Spleen (tissue), 11 donors: ENCODE data around the gene TMED7. TPM values are rescaled to one million over a fixed set of nuclear protein-coding genes. Genes with fewer than 3 reads are reported as not detected.
A peak's percentile ranks its signal among the peaks of the same experiment; 100 is the strongest.

Source experiments
- DNase-seq: peaks from one replicate; pipeline ENCODE4 v3.0.0-alpha.2; 2020
- H3K27ac ChIP-seq, 8 donors: fragments of 200-600 bp; sonication (generic) in 7 of 8; 1 replicate in 4 of 8; 2 replicates in 4 of 8; pipeline versions ENCODE4 v1.5.0 to v1.8.0; 2016 to 2021; ENCODE audit warnings: inconsistent platforms in 4 of 8, mild to moderate bottlenecking in 4 of 8, moderate library complexity in 1 of 8
- H3K27me3 ChIP-seq, 7 donors: fragments of 200-600 bp; sonication (generic) in 6 of 7; replicated peaks in 1 of 7; 1 replicate in 4 of 7; 2 replicates in 3 of 7; pipeline versions ENCODE4 v1.5.0 to v1.8.0; 2016 to 2021; ENCODE audit warnings: inconsistent platforms in 3 of 7, mild to moderate bottlenecking in 1 of 7
- H3K36me3 ChIP-seq, 6 donors: fragments of 200-600 bp; sonication (generic) in 5 of 6; 1 replicate in 4 of 6; 2 replicates in 2 of 6; pipeline versions ENCODE4 v1.5.0 to v1.8.0; 2016 to 2021; ENCODE audit warnings: inconsistent platforms in 2 of 6
- H3K4me1 ChIP-seq, 6 donors: fragments of 200-600 bp; sonication (generic) in 5 of 6; 1 replicate in 3 of 6; 2 replicates in 3 of 6; pipeline versions ENCODE4 v1.5.0 to v1.8.0; 2016 to 2021; ENCODE audit warnings: inconsistent platforms in 3 of 6
- H3K4me3 ChIP-seq, 8 donors: fragments of 200-600 bp; sonication (generic) in 7 of 8; 1 replicate in 4 of 8; 2 replicates in 4 of 8; pipeline versions ENCODE4 v1.5.0 to v1.8.0; 2016 to 2021; ENCODE audit warnings: inconsistent platforms in 4 of 8, mild to moderate bottlenecking in 4 of 8, moderate library complexity in 2 of 8
- H3K9me3 ChIP-seq, 8 donors: fragments of 200-600 bp; sonication (generic) in 7 of 8; 1 replicate in 4 of 8; 2 replicates in 4 of 8; pipeline versions ENCODE4 v1.5.0 to v1.8.0; 2016 to 2021; ENCODE audit warnings: inconsistent platforms in 4 of 8
- POLR2A ChIP-seq, 3 donors: fragments of 450-650 bp; IDR thresholded peaks; one replicate each; pipeline ENCODE4 v1.5.1; 2017; ENCODE audit warnings: antibody characterized with exemption in 3 of 3, mild to moderate bottlenecking in 1 of 3
- POLR2AphosphoS5 ChIP-seq, 3 donors: sonication (generic); formaldehyde crosslinking; IDR thresholded peaks; one replicate each; pipeline ENCODE4 v1.5.1; 2017; ENCODE audit warnings: antibody characterized with exemption in 3 of 3
- WGBS, 5 donors: extraction: QIAGEN DNeasy Blood & Tissue Kit in 3 of 5; methylation state at CpG; one replicate each; pipeline versions ENCODE4 v1.1.5 to v1.1.7; 2013 to 2018; 5-methylcytosine and 5-hydroxymethylcytosine counted together
- intact Hi-C: fragments of 100-400 bp; cut with DNase I; formaldehyde crosslinking; loops from one replicate; pipeline ENCODE4 v1.15.0; 2023; ENCODE audit warnings: low total_unique reads
- polyA plus RNA-seq, 3 donors: library from polyadenylated mRNA; stranded (reverse); fragments of 200-250 nt; gene quantifications; one replicate each; pipeline ENCODE4 v1.2.1, GENCODE V29; 2013
- total RNA-seq, 7 donors: library from RNA; depleted of rRNA in 3 of 7; stranded (reverse); fragments of >200 nt in 3 of 7; fragmentation: NEBNext Ultra II Directional in 4 of 7; extraction: Animal tissue kit (Norgen Biotek cat#: 25700) in 4 of 7; gene quantifications; one replicate each; pipeline versions ENCODE4 v1.1.0 to v1.2.1, GENCODE V29; 2016 to 2021
- TF ChIP-seq, protein P1 (sequence below), 11 experiments: fragments of 200-600 bp in 7 of 11; fragments of 450-650 bp in 4 of 11; sonication (generic) in 4 of 11; IDR thresholded peaks in 8 of 11; conservative IDR thresholded peaks in 3 of 11; 1 replicate in 7 of 11; 2 replicates in 4 of 11; pipeline versions ENCODE4 v1.4.0 to v1.8.0; 2016 to 2021; ENCODE audit warnings: antibody characterized with exemption in 11 of 11, inconsistent platforms in 4 of 11, mild to moderate bottlenecking in 1 of 11
- donor health status: healthy with polysubstance abuse.
- donor health status: DM: no; HTN: no; CAD: no; lungs with moderate emphysema.
- donor health status: DM: no; HTN: no; CAD: no.
- donor health status: Bipolar disorder and iron deficiency.
- donor health status: healthy.
- donor health status: DM: no; HTN: no; CAD: no.
- donor health status: DM: yes; HTN: yes; CAD: no.

The TMED7 gene
- total and polyA plus RNA-seq, 10 donors: 8.4 to 70.9 (median 64.6) TPM

GRCh38 chr5:115601701-115602590 is 23.9 kb downstream of the TMED7 start, which contains the start of gene TICAM2:
Gene TICAM2, minus strand, starts transcription at chr5:115602479. Its CDS starts 21,223 bp downstream, at chr5:115581256.
- peak within 1 kb of the TSS; percentile 84 to 94 (median 92) for H3K27ac ChIP-seq

GRCh38 chr5:115600766-115601165 is 25.1 kb downstream of the TMED7 start:
- Histone ChIP-seq H3K4me1 (peaks cover 8 to 65% (median 45%) of the 10 kb centered on the region in 6 donors), H3K27ac (peak overlapping the region in 5 of 8 donors; percentile 36 to 94 (median 92)), H3K9me3 (no peaks in the 10 kb centered on the region), H3K4me3 (peak overlapping the region in 3 of 8 donors; percentile 64 to 80 (median 69)), H3K36me3 (no peaks in the 10 kb centered on the region), H3K27me3 (no peaks in the 10 kb centered on the region)
- 79 to 91% (median 85%) methylated on average over 3 of the region's 3 CpGs for WGBS, 5 donors
- intact Hi-C loops: no loop called here
- DNase-seq: no peak
- TF ChIP-seq, protein P1, sequence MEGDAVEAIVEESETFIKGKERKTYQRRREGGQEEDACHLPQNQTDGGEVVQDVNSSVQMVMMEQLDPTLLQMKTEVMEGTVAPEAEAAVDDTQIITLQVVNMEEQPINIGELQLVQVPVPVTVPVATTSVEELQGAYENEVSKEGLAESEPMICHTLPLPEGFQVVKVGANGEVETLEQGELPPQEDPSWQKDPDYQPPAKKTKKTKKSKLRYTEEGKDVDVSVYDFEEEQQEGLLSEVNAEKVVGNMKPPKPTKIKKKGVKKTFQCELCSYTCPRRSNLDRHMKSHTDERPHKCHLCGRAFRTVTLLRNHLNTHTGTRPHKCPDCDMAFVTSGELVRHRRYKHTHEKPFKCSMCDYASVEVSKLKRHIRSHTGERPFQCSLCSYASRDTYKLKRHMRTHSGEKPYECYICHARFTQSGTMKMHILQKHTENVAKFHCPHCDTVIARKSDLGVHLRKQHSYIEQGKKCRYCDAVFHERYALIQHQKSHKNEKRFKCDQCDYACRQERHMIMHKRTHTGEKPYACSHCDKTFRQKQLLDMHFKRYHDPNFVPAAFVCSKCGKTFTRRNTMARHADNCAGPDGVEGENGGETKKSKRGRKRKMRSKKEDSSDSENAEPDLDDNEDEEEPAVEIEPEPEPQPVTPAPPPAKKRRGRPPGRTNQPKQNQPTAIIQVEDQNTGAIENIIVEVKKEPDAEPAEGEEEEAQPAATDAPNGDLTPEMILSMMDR (IDR thresholded peaks at IDR 0.05 in 8 of 11, conservative IDR thresholded peaks at IDR 0.05 in 3 of 11): no peak
- TF ChIP-seq POLR2A (IDR thresholded peaks at IDR 0.05) (no peak), POLR2AphosphoS5 (IDR thresholded peaks at IDR 0.05) (no peak)

More at GRCh38 chr5:115601701-115602590, 23.9 kb downstream of the TMED7 start, which contains the start of gene TICAM2:
- intact Hi-C loops: no loop called here
- no peak for TF ChIP-seq POLR2A (IDR thresholded peaks at IDR 0.05)
- TF ChIP-seq POLR2AphosphoS5 (IDR thresholded peaks at IDR 0.05): peak; percentile 70 to 83 (median 76)
- TF ChIP-seq, protein P1 (IDR thresholded peaks at IDR 0.05 in 8 of 11, conservative IDR thresholded peaks at IDR 0.05 in 3 of 11): peak in 6 of 11 experiments; percentile 5 to 70 (median 42)
- 0 to 1% (median 1%) methylated on average over 11 to 71 of the region's 71 CpGs for WGBS, 5 donors
- DNase-seq: peak; percentile 94
- Histone ChIP-seq H3K4me3 (peak within 1 kb of the TSS; percentile 58 to 80 (median 68)), H3K9me3 (no peaks in the 10 kb centered on the region), H3K27me3 (no peaks in the 10 kb centered on the region), H3K36me3 (no peaks in the 10 kb centered on the region), H3K4me1 (peaks cover 8 to 62% (median 45%) of the 10 kb centered on the region in 6 donors)

DNA sequence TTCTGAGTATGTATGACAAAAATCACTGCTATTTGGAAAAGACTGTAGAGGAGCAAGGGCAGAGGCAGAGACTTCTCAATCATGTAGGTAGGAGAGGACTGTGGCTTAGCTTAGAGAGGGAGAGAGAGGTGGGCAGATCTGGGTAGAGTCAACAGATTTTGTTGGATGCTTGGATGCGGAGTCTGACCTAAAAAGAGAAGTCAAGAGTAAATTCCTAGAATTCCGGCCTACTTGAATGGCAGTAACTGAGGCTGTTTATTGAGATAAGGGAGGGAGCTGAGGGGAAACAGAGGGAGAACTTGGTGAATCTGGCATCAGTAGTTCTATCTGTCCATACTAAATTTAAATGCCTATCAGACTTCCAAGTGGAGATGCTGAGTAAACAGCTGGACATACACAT is 25.9 kb downstream of the TMED7 start:
- Histone ChIP-seq H3K4me3 (no peak overlapping the region), H3K27ac (peak overlapping the region in 6 of 8 donors; percentile 36 to 94 (median 90)), H3K36me3 (no peaks in the 10 kb centered on the region), H3K27me3 (no peaks in the 10 kb centered on the region), H3K9me3 (no peaks in the 10 kb centered on the region), H3K4me1 (peaks cover 8 to 65% (median 45%) of the 10 kb centered on the region in 6 donors)
- 73 to 94% (median 81%) methylated on average over 2 of the region's 2 CpGs for WGBS, 5 donors
- TF ChIP-seq, protein P1 (IDR thresholded peaks at IDR 0.05 in 8 of 11, conservative IDR thresholded peaks at IDR 0.05 in 3 of 11): no peak
- TF ChIP-seq POLR2A (IDR thresholded peaks at IDR 0.05) (no peak), POLR2AphosphoS5 (IDR thresholded peaks at IDR 0.05) (no peak)
- intact Hi-C loops: no loop called here
- DNase-seq: no peak

- peak overlapping the region in 6 of 8 donors; percentile 36 to 94 (median 90) for H3K27ac ChIP-seq
- 67 to 85% (median 72%) methylated on average over 1 of the region's 1 CpG for WGBS, 5 donors
- peaks cover 8 to 61% (median 45%) of the 10 kb centered on the region in 6 donors for H3K4me1 ChIP-seq
- intact Hi-C loops: no loop called here
- no peaks in the 10 kb centered on the region for H3K9me3 ChIP-seq
- no peaks in the 10 kb centered on the region for H3K36me3 ChIP-seq
- no peak overlapping the region for H3K4me3 ChIP-seq
- TF ChIP-seq POLR2AphosphoS5 (IDR thresholded peaks at IDR 0.05) (peak in 1 of 3 donors; percentile 73), POLR2A (IDR thresholded peaks at IDR 0.05) (no peak)
- TF ChIP-seq, protein P1 (IDR thresholded peaks at IDR 0.05 in 8 of 11, conservative IDR thresholded peaks at IDR 0.05 in 3 of 11): no peak
- no peaks in the 10 kb centered on the region for H3K27me3 ChIP-seq
- DNase-seq: peak; percentile 62
Measured at GRCh38 chr5:115599502-115599901, 26.3 kb downstream of the TMED7 start.
